GM12875 (cell line): ENCODE measurements around the gene VEGFA.

Source experiments
- H3K4me3 ChIP-seq: one replicate; pipeline ENCODE4 v1.5.1; 2011; ENCODE audit warnings: low read depth, low read length, control low read depth
- CTCF ChIP-seq: IDR thresholded peaks from 2 replicates; pipeline ENCODE4 v1.5.1; 2011; ENCODE audit warnings: low read depth, mild to moderate bottlenecking, control low read depth, inconsistent platforms, low read length, moderate library complexity, borderline replicate concordance; ENCODE audit not compliant: insufficient read depth

VEGFA gene

GRCh38 chr6:43738877-43739641 is 31.0 kb upstream of the VEGFA start:
- no peak overlapping the region for H3K4me3 ChIP-seq
- no peak for TF ChIP-seq CTCF

GRCh38 chr6:43739642-43740091 is 30.3 kb upstream of the VEGFA start:
- H3K4me3 ChIP-seq, result no peak overlapping the region
- TF ChIP-seq CTCF, result no peak

GRCh38 chr6:43740321-43740960 is 29.6 kb upstream of the VEGFA start:
- TF ChIP-seq CTCF, result no peak

GRCh38 chr6:43740961-43741764 is 28.8 kb upstream of the VEGFA start:
- H3K4me3 ChIP-seq, result no peak overlapping the region
- TF ChIP-seq CTCF, result no peak

More at GRCh38 chr6:43740321-43740960, 29.6 kb upstream of the VEGFA start:
- no peak overlapping the region for H3K4me3 ChIP-seq

- H3K4me3 ChIP-seq, result no peak overlapping the region
- no peak for TF ChIP-seq CTCF
These were observed 28.2 kb upstream of the VEGFA start for GRCh38 chr6:43741829-43742228.

GRCh38 chr6:43742285-43742684 is 27.7 kb upstream of the VEGFA start:
- TF ChIP-seq CTCF, result no peak
- no peak overlapping the region for H3K4me3 ChIP-seq
